ENCODE measurements around the gene TTC16. TPM values are rescaled to one million over a fixed set of nuclear protein-coding genes. Genes with fewer than 3 reads are reported as not detected.
A peak's percentile ranks its signal among the peaks of the same experiment; 100 is the strongest.
"Not testable (repeated sequence)": the region's sequence is repeated elsewhere in the genome, so short reads cannot be mapped to it uniquely, and the experiment has no call there.

The TTC16 gene
- total RNA-seq, 8 experiments from 2014 or later = 0.05 to 0.57 (median 0.28) TPM

DNA sequence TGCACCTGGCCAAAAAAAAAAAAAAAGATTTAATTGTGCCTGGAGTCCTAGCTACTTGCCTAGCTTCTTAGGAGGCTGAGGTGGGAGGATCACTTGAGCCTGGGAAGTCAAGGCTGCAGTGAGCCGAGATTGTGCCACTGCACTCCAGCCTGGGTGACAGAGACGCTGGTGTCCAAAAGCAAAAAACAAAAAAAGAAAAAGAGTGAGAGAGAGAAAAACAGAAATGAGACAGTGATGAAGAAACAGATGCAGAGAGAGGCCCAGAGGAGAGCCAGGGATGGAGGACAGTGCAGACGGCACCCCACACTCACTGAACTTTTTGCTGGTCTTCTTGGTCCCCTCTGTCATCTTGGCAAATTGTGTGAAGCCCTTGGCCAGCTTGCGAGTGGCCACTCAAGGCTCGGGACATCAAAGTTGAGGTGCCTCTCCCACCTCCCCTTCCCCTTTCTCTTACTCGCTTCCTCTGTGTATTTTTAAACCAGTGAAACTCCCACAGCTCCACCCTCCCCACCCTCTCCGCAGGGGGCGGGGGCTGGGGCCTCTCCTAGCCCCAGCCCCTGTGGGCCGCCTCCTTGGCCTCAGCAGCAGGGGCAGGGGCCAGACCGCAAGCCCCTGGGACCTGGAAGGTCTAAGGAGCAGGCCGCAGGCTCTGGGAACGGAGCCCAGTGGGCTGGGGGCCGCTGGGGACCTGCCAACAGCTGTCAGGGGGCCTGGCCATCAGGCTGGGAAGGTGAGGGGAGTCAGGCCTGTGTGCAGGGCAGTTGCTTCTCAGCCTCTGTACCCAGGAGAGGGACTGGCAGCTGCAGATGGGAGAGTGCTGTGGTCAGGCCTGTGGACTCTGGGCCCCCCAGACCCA is 62.6 kb downstream of the TTC16 start, which contains the start of gene SH2D3C:
Gene SH2D3C (minus strand): TSS at position 387 of the 856 bp plus-strand sequence. CDS start 39 bp downstream, at position 348.
- 58 to 88% (median 80%) methylated on average over 1 to 3 of the region's 13 CpGs; no CpG with 5 or more reads in 3 of the 10 experiments for WGBS, 10 experiments
- Histone ChIP-seq H3K4me1 (replicated peaks in 1 of 2) (peaks cover 11 to 20% of the 10 kb centered on the region in 2 donors), H3K4me3 (no peak within 1 kb of the TSS), H3K27ac (no peak within 1 kb of the TSS)
- in situ Hi-C loops (cut with MboI; ENCODE audit: low pct_unique_long_range_greater_than_20kb in 2 of 9, low sequenced_read_pairs in 9 of 9, unreplicated experiment in 9 of 9) = no loop called here
- peak in 5 of 8 experiments; percentile 20 to 44 (median 27) for ATAC-seq (replicated peaks in 6 of 8)

DNA sequence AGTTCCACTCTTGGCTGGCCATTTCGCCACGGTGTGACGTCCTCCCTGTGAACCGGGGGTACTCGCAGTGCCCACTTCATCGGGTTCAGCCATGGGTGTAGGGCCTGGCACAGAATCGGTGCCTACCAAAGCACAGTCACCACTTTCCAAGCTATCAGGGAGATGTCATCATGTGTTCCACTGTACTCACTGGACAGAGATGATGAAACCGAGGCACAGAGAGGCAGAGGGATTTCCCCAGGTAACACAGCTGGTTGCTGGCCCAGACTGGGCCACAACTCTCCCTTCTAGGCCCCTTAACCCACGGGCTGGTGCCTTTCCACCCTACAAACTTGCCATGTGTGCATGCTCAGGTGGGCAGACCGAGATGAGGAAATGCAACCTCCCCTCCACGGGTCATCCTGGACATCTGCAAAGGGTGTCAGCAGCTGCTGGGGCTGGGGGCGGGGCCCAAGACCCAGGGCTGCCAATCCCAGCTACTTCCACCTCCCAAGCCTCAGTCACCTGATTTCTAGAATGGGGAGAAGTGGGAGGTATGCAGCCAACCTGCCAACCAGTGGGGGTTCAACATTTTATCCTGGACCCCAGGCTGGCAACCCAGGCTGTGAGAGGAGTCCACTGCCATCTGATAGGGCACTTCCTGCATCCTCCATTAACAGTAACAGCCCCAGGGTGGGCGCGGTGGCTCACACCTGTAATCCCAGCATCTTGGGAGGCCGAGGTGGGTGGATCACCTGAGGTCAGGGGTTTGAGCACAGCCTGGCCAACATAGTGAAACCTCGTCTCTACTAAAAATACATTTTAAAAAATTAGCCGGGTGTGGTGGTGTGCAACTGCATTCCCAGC is 63.5 kb downstream of the TTC16 start:
- 20 to 93% (median 75%) methylated on average over 1 to 5 of the region's 17 CpGs; no CpG with 5 or more reads in 4 of the 10 experiments for WGBS, 10 experiments
- in situ Hi-C loops (cut with MboI; ENCODE audit: low pct_unique_long_range_greater_than_20kb in 2 of 9, low sequenced_read_pairs in 9 of 9, unreplicated experiment in 9 of 9) = no loop called here
- Histone ChIP-seq H3K27ac (no peak overlapping the region), H3K4me3 (no peak overlapping the region), H3K4me1 (replicated peaks in 1 of 2) (peaks cover 11 to 20% of the 10 kb centered on the region in 2 donors)
- ATAC-seq (replicated peaks in 6 of 8) = peak in 5 of 8 experiments; percentile 8 to 32 (median 11)

DNA sequence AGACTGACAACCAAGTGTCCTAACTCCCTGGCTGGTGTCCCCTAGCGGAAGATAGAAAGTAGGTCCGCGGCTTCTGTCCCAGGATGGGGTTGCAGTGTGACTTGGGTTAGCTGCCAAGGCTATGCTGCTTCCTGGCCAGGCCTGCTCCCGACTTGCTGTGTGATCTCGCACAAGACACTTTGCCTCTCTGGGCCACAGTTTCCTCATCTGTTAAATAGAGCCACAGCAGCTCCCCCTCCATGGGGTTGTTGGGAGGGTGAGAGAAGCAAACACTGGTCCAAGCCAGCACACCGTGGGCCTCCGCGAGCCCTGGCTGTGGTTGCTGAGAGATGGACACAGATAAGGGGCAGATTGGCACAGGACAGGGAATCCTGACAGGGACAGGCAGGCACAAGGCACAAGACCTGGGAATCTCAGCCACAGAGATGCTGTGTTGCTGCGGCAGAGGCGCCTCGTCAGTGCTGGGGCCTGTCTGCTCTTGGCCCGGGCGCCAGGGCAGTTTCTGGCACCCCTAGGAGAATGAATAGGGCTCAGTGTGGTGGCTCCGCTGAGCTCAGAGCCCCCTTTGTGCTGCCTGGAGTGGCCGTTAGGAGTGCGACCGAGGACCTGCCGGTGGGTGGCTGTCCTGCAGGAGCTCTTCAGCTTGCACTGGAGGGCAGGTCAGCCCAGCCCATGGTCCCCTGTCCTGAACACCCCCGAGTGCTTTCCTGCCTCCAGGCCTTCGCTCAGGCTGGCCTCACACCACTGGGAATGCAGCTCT is 64.4 kb downstream of the TTC16 start:
- in situ Hi-C loops (cut with MboI; ENCODE audit: low pct_unique_long_range_greater_than_20kb in 2 of 9, low sequenced_read_pairs in 9 of 9, unreplicated experiment in 9 of 9) = loop anchor here in 1 of 9 experiments (5.0 kb wide), 1 partner anchor 43 kb away; the partner anchor contains the start of gene TOR2A
- Histone ChIP-seq H3K4me3 (no peak overlapping the region), H3K4me1 (replicated peaks in 1 of 2) (peaks cover 11 to 23% of the 10 kb centered on the region in 2 donors), H3K27ac (no peak overlapping the region)
- WGBS, 10 experiments = 73 to 100% (median 77%) methylated on average over 2 to 9 of the region's 20 CpGs; no CpG with 5 or more reads in 3 of the 10 experiments
- no peak for ATAC-seq (replicated peaks in 6 of 8)

DNA sequence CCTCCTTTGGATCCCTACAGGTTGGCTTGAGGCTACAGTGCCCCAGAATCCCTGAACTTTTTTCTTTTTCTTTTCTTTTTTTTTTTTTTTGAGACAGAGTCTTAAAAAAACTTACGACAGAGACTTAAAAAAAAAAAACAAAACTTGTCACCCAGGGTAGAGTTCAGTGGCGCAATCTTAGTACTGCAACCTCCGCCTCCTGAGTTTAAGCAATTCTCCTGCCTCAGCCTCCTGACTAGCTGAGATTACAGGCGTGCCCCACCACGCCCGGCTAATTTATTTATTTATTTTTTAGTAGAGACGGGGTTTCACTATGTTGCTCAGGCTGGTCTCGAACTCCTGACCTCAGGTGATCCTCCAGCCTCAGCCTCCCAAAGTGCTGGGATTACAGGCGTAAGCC is 65.0 kb downstream of the TTC16 start:
- WGBS, 10 experiments = 60 to 100% (median 98%) methylated on average over 1 to 7 of the region's 9 CpGs
- not testable (repeated sequence) for H3K4me3 ChIP-seq; ATAC-seq (replicated peaks in 6 of 8); H3K27ac ChIP-seq
- H3K4me1 ChIP-seq (replicated peaks in 1 of 2) = peaks cover 11 to 21% of the 10 kb centered on the region in 2 donors
- in situ Hi-C loops (cut with MboI; ENCODE audit: low pct_unique_long_range_greater_than_20kb in 2 of 9, low sequenced_read_pairs in 9 of 9, unreplicated experiment in 9 of 9) = loop anchor here in 1 of 9 experiments (5.0 kb wide), 1 partner anchor 44 kb away; the partner anchor contains the start of gene TOR2A

Other genes starting within 250 kb of the TTC16 start
- 10 to 100 TPM; 21.1 to 77.4 (median 41.4) TPM for gene STXBP1, start 103.8 kb upstream of the TTC16 start, total RNA-seq
- gene CFAP157, start 9.1 kb upstream of the TTC16 start, total RNA-seq = 1 to 10 TPM in 6 of 8 experiments, under 1 TPM in 2; 0.87 to 9.0 (median 1.9) TPM
- 10 to 100 TPM in 4 of 8 experiments, 1 to 10 TPM in 4; 6.1 to 48.9 (median 11.5) TPM for gene PTRH1, start 416 bp upstream of the TTC16 start, total RNA-seq
- gene TOR2A, start 19.2 kb downstream of the TTC16 start, total RNA-seq = 10 to 100 TPM in 6 of 8 experiments, 1 to 10 TPM in 2; 5.5 to 18.1 (median 11.8) TPM
- 10 to 100 TPM in 2 of 8 experiments, 1 to 10 TPM in 4, under 1 TPM in 2; 0.14 to 12.5 (median 6.5) TPM for gene SH2D3C, start 62.6 kb downstream of the TTC16 start, total RNA-seq
- gene CDK9, start 70.0 kb downstream of the TTC16 start, total RNA-seq = 10 to 100 TPM; 20.1 to 48.7 (median 29.8) TPM
- gene FPGS, start 86.8 kb downstream of the TTC16 start, total RNA-seq = 10 to 100 TPM; 13.6 to 55.7 (median 28.6) TPM
- 10 to 100 TPM in 3 of 8 experiments, 1 to 10 TPM in 2, under 1 TPM in 3; 0.21 to 28.1 (median 2.4) TPM for gene ENG, start 138.6 kb downstream of the TTC16 start, total RNA-seq
- gene AK1, start 161.6 kb downstream of the TTC16 start, total RNA-seq = 100 to 1,000 TPM in 1 of 8 experiments, 10 to 100 TPM in 7; 27.8 to 238 (median 47.0) TPM
- gene ST6GALNAC6, start 183.5 kb downstream of the TTC16 start, total RNA-seq = 10 to 100 TPM in 4 of 8 experiments, 1 to 10 TPM in 4; 5.6 to 48.8 (median 17.5) TPM
- gene ST6GALNAC4, start 201.0 kb downstream of the TTC16 start, total RNA-seq = 10 to 100 TPM in 6 of 8 experiments, 1 to 10 TPM in 2; 6.5 to 54.7 (median 14.6) TPM
- 1 to 10 TPM in 7 of 8 experiments, under 1 TPM in 1; 0.66 to 4.9 (median 3.1) TPM for gene PIP5KL1, start 214.7 kb downstream of the TTC16 start, total RNA-seq
- 10 to 100 TPM; 22.5 to 37.6 (median 28.8) TPM for gene DPM2, start 221.8 kb downstream of the TTC16 start, total RNA-seq

Data from motor neuron (in vitro differentiated cells).